ENCODE data around the gene DNMBP. TPM values are rescaled to one million over a fixed set of nuclear protein-coding genes. Genes with fewer than 3 reads are reported as not detected.
A peak's percentile ranks its signal among the peaks of the same experiment; 100 is the strongest.

DNMBP gene
- total RNA-seq, 4 donors from 2014 or later = 9.5 to 15.8 (median 11.4) TPM

DNA sequence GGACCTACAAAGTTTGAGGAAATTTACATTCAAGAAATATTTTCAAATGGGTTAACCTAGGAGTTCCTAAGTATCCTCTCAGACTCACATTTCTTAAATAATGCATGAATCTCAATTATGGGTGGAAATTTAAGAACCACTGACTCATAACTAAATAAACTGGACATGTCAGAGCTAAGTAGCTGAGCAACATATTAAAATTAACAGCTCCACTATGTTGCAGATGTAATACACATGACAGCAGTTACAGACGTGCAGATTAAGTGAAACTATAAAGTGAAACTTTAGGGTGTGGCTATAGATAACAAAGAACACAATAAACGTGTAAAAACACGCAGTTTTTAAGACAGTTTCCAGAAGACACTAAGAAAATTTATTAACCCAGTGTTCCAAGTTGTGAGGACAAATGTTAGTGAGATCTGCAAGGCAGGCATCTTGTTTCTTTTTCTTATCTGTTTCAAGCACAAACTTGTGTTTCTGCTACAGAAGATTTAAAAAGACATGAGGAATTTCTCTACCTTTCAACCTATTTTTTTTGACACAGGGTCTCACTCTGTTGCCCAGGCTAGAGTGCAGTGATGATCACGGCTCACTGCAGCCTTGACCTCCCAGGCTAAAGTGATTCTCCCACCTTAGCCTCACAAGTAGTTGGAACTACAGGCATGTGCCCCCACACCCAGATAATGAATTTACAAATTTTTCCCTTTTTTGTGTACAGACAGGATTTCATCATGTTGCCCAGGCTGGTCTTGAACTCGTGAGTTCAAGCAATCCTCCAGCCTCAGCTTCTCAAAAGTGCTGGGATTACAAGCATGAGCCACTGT lies 25.3 kb downstream of the DNMBP start:
- H3K27me3 ChIP-seq = no peaks in the 10 kb centered on the region
- TF ChIP-seq, protein P1, sequence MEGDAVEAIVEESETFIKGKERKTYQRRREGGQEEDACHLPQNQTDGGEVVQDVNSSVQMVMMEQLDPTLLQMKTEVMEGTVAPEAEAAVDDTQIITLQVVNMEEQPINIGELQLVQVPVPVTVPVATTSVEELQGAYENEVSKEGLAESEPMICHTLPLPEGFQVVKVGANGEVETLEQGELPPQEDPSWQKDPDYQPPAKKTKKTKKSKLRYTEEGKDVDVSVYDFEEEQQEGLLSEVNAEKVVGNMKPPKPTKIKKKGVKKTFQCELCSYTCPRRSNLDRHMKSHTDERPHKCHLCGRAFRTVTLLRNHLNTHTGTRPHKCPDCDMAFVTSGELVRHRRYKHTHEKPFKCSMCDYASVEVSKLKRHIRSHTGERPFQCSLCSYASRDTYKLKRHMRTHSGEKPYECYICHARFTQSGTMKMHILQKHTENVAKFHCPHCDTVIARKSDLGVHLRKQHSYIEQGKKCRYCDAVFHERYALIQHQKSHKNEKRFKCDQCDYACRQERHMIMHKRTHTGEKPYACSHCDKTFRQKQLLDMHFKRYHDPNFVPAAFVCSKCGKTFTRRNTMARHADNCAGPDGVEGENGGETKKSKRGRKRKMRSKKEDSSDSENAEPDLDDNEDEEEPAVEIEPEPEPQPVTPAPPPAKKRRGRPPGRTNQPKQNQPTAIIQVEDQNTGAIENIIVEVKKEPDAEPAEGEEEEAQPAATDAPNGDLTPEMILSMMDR (IDR thresholded peaks at IDR 0.05) = no peak
- TF ChIP-seq POLR2A (IDR thresholded peaks at IDR 0.05) = no peak
- H3K36me3 ChIP-seq = peaks cover 0 to 8% (median 0%) of the 10 kb centered on the region in 3 donors
- DNase-seq = no peak
- peak overlapping the region; percentile 76 to 86 (median 82) for H3K27ac ChIP-seq
- no peaks in the 10 kb centered on the region for H3K9me3 ChIP-seq
- intact Hi-C loops (cut with DNase I) = no loop called here
- peaks cover 11 to 65% (median 46%) of the 10 kb centered on the region in 3 donors for H3K4me1 ChIP-seq
- WGBS, 2 donors = 25 to 30% methylated on average over 5 of the region's 5 CpGs
- peak overlapping the region in 1 of 4 donors; percentile 3 for H3K4me3 ChIP-seq

DNA sequence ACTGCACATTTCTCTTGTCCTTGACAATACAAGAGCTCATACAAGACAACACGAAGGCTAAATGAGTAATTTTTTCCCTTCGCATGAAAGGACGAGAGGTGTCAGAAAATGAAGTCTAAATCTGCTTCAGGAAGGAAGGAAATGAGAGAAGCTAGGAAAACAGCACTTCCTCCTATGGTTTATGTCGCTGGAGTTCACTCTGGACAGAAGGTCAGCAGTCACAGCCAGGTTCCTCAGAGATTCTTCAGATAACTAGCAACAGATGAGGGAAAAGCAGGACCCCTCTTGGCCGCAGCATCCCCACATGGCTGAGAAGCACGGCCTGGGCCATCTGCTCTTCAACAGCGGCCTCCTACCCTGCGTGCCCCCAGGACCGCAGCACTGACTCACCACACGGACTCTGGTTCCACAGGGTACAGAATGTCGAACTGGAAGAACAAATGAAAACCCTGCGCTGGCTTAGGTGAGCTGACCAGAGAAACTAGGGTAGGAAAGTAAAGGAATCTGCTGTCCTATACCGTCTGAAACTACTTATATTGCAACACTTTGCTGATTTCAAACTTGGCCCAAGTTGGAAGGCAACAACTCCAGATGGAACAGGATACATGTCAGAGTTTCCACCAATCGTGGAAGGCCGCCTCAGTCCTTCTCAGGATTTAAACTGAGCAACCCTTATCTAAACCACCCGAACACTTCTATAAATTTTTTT lies 26.3 kb downstream of the DNMBP start:
- TF ChIP-seq, protein P1 (IDR thresholded peaks at IDR 0.05) = no peak
- TF ChIP-seq POLR2A (IDR thresholded peaks at IDR 0.05) = no peak
- no peaks in the 10 kb centered on the region for H3K9me3 ChIP-seq
- H3K27me3 ChIP-seq = no peaks in the 10 kb centered on the region
- H3K4me3 ChIP-seq = peak overlapping the region in 1 of 4 donors; percentile 11
- DNase-seq = no peak
- no peaks in the 10 kb centered on the region for H3K36me3 ChIP-seq
- 48 to 53% methylated on average over 13 to 16 of the region's 16 CpGs for WGBS, 2 donors
- intact Hi-C loops (cut with DNase I) = no loop called here
- H3K4me1 ChIP-seq = peaks cover 11 to 75% (median 49%) of the 10 kb centered on the region in 3 donors
- peak overlapping the region; percentile 79 to 86 (median 82) for H3K27ac ChIP-seq

DNA sequence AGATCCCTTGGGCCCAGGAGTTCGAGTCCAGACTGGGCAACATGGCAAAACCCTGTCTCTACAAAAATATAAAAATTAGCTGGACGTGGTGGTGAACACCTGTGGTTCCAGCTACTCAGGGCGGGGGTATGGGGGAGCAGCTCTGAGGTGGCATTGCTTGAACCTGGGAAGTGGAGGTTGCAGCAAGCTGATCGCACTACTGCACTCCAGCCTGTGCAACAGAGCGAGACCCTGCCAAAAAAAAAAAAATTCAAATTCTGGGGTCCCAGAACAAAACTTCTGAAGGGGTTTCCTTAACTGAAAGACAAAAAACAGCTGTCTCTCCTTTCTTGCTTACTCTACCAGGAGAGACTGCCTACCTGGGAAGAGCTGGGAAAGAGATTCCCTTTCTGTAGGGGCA lies 27.0 kb downstream of the DNMBP start:
- TF ChIP-seq, protein P1 (IDR thresholded peaks at IDR 0.05) = no peak
- no peak for TF ChIP-seq POLR2A (IDR thresholded peaks at IDR 0.05)
- intact Hi-C loops (cut with DNase I) = no loop called here

DNA sequence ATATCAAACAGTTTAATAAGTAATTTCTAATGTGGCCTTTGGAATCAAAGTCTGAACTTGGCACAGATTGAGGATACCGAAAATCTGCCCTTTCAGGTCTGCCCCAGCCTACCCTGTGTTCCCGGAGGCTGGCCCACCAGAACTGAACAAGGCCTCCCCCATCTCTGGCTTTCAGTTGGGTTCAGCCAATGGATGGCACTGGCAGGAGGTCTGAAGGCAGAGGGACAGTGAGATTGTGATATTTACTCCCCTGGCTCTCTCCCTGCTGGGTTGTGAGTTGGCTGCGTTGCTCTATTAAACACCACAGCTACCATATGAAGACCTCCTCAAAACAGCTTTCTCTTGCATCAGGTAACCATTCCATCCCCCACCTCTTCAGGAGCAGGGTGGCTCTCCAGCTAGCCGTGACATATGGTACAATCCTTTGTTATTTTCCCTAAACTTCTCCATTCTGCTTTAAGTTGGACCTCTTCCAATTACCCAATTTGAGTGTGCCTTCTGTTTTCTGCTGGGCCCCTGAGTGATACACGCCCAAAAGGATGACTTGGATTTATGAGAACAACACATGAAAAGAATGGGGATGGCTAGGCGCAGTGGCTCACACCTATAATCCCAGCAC lies 28.1 kb downstream of the DNMBP start:
- H3K36me3 ChIP-seq = no peaks in the 10 kb centered on the region
- H3K4me1 ChIP-seq = peaks cover 17 to 91% (median 54%) of the 10 kb centered on the region in 3 donors
- WGBS, 2 donors = 65 to 93% methylated on average over 5 to 6 of the region's 6 CpGs
- H3K27me3 ChIP-seq = no peaks in the 10 kb centered on the region
- H3K4me3 ChIP-seq = no peak overlapping the region
- H3K27ac ChIP-seq = peak overlapping the region; percentile 74 to 86 (median 82)
- DNase-seq = no peak
- TF ChIP-seq, protein P1 (IDR thresholded peaks at IDR 0.05) = no peak
- intact Hi-C loops (cut with DNase I) = no loop called here
- H3K9me3 ChIP-seq = no peaks in the 10 kb centered on the region

More for the DNA sequence above, 27.0 kb downstream of the DNMBP start:
- Histone ChIP-seq H3K36me3 (no peaks in the 10 kb centered on the region), H3K27me3 (no peaks in the 10 kb centered on the region), H3K9me3 (no peaks in the 10 kb centered on the region), H3K4me3 (no peak overlapping the region), H3K27ac (peak overlapping the region; percentile 79 to 86 (median 82)), H3K4me1 (peaks cover 11 to 80% (median 49%) of the 10 kb centered on the region in 3 donors)
- no peak for DNase-seq
- WGBS, 2 donors = 75 to 85% methylated on average over 4 to 5 of the region's 5 CpGs
